K562 treated with DMSO at 1 percent for 4 hours (cell line): ENCODE results near the gene PTOV1. TPM values are rescaled to one million over a fixed set of nuclear protein-coding genes. Genes with fewer than 3 reads are reported as not detected.

Experiments
- total RNA-seq: library from RNA; unstranded; fragments of 300-600 nt; gene quantifications from 2 replicates; pipeline ENCODE4 v1.2.3, GENCODE V29; 2022; ENCODE audit not compliant: insufficient read depth

PTOV1 gene
- 179 and 225 TPM in 2 replicates for total RNA-seq

GRCh38 chr19:49850487-49851342, at the start of gene PTOV1:
PTOV1 (plus strand) TSS chr19:49851159.

GRCh38 chr19:49812997-49813861, 37.7 kb upstream of the PTOV1 start, which contains the start of gene FUZ:
FUZ (minus strand) TSS chr19:49813292; CDS start chr19:49813106, 186 bp downstream.

GRCh38 chr19:49817964-49818648, 32.9 kb upstream of the PTOV1 start, which contains the start of gene MED25:
MED25 (plus strand) TSS chr19:49818289; CDS start chr19:49818342, 53 bp downstream.

GRCh38 chr19:49866933-49867782, 16.2 kb downstream of the PTOV1 start, which contains the start of gene PNKP:
PNKP (minus strand) TSS chr19:49867576; CDS start chr19:49867204, 372 bp downstream.

GRCh38 chr19:49877020-49877878, 26.3 kb downstream of the PTOV1 start, which contains the start of the genes AKT1S1 and TBC1D17:
AKT1S1 (minus strand) TSS chr19:49877355; CDS start chr19:49873295, 4,060 bp downstream.
TBC1D17 (plus strand) TSS chr19:49877702; CDS start chr19:49877724, 22 bp downstream.

GRCh38 chr19:49896863-49897621, 46.1 kb downstream of the PTOV1 start, which contains the start of gene IL4I1:
IL4I1 (minus strand) TSS chr19:49896887; CDS start chr19:49896160, 727 bp downstream.

Other genes with a start within 250 kb of the PTOV1 start
- 12.7 and 23.1 TPM in 2 replicates for gene RRAS, start 211.0 kb upstream of the PTOV1 start, total RNA-seq
- 40.7 and 59.9 TPM in 2 replicates for gene SCAF1, start 208.9 kb upstream of the PTOV1 start, total RNA-seq
- 84.6 and 91.3 TPM in 2 replicates for gene IRF3, start 185.3 kb upstream of the PTOV1 start, total RNA-seq
- gene BCL2L12, start 185.2 kb upstream of the PTOV1 start, total RNA-seq, result 215 and 249 TPM in 2 replicates
- gene PRMT1, start 173.9 kb upstream of the PTOV1 start, total RNA-seq, result 202 and 231 TPM in 2 replicates
- 9.8 and 16.9 TPM in 2 replicates for gene ADM5, start 161.6 kb upstream of the PTOV1 start, total RNA-seq
- 2.4 and 5.5 TPM in 2 replicates for gene CPT1C, start 160.0 kb upstream of the PTOV1 start, total RNA-seq
- gene TSKS, start 87.9 kb upstream of the PTOV1 start, total RNA-seq, result 0.90 and 5.6 TPM in 2 replicates
- 115 and 120 TPM in 2 replicates for gene AP2A1, start 84.2 kb upstream of the PTOV1 start, total RNA-seq
- 6.1 and 8.6 TPM in 2 replicates for gene FUZ, start 37.9 kb upstream of the PTOV1 start, total RNA-seq
- 69.4 and 83.8 TPM in 2 replicates for gene MED25, start 32.9 kb upstream of the PTOV1 start, total RNA-seq
- gene PNKP, start 16.4 kb downstream of the PTOV1 start, total RNA-seq, result 40.0 and 53.0 TPM in 2 replicates
- 57.2 and 59.0 TPM in 2 replicates for gene AKT1S1, start 26.2 kb downstream of the PTOV1 start, total RNA-seq
- 12.7 and 15.4 TPM in 2 replicates for gene TBC1D17, start 26.5 kb downstream of the PTOV1 start, total RNA-seq
- 0.91 and 2.2 TPM in 2 replicates for gene IL4I1, start 45.7 kb downstream of the PTOV1 start, total RNA-seq
- gene ATF5, start 78.0 kb downstream of the PTOV1 start, total RNA-seq, result 761 and 891 TPM in 2 replicates
- gene NUP62, start 78.3 kb downstream of the PTOV1 start, total RNA-seq, result 53.4 and 64.9 TPM in 2 replicates
- gene SIGLEC11, start 110.0 kb downstream of the PTOV1 start, total RNA-seq, result not detected in 2 replicates
- 54.3 and 54.6 TPM in 2 replicates for gene VRK3, start 174.2 kb downstream of the PTOV1 start, total RNA-seq
- gene ZNF473, start 174.8 kb downstream of the PTOV1 start, total RNA-seq, result 8.5 and 9.6 TPM in 2 replicates